NCI-H2196 treated with DMSO at 0.1 percent for 48 hours (cell line): ENCODE measurements around the gene DLX4.

ENCODE experiments used
- DNase-seq: peaks from one replicate; lab custom pipeline; 2025; ENCODE audit not compliant: unreplicated experiment; lab: John Stamatoyannopoulos, UW

The DLX4 gene

GRCh38 chr17:49986396-49987289, 17.7 kb downstream of the DLX4 start:
- DNase-seq: no peak

DNA sequence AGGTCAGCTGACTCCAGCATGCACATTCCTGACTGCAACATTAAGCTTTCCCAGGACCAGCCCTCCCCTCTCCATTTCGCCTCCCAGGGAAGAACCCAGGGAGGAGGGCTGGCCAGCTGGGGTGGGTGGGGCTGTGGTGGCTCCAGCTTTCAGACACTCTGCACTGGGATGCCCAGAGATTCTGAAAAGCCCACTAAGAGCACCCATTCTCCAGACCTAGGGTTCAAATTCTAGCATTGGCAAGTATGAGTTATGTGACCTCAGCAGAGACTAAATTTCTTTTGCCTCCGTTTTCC, 18.2 kb downstream of the DLX4 start:
- no peak for DNase-seq

GRCh38 chr17:49987681-49988441, 18.9 kb downstream of the DLX4 start:
- DNase-seq: peak; percentile 85

DNA sequence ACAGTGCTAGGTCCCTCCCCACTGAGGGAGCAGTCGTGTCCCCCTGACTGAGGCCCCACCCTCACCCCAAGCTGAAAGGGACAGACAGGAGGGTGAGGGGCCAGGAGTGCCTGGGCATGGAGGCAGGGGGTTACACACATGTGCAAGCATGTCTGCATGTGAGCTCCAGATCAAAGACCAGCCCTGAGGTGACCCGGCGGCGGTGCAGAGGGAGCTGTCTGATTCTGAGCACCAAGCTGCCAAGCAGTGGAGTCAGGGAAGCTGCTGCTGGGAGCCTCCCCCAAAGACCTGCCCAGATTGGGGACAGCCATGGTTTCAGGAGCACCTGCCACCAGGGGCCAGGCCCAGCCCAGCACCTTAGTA, 20.5 kb downstream of the DLX4 start:
- DNase-seq: no peak

DNA sequence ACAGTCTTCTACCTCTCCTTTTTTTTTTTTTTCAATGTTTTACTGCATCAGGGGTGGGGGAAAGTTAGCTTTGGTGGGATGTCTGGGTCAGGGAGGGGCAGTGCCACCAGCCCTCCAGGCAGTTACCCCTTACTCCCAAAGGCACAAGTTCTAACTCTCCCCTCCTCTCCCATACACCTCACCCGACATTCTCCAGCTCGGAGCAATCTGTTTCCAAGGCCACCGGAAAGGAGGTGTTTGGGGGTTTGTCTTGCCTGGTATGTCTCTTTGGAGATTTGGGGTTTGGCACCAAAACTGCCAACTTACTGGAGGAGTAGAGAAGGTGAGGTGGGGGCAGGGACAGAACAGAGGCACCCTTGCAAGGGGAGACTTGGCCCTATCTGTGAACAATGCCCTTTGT, 21.3 kb downstream of the DLX4 start:
- DNase-seq: no peak

DNA sequence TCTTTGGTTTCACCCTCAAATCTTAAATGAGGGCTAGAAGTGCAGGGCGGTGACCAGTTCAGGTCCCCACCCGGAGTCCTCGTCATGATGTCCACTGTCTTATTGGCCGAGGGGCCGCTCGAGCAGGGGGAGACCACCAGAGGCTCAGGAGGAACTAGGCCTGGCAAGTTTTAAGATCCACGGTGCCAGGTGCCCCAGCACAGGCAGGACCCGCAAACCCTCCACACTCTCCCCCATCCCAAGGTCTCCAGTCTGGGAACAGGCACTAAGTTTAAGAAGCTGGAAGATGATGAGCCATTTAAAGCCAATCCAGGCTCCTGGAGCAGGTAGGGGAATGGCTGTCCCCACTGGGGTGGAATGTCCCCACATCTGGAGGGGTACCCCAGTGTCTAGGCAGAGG, 21.9 kb downstream of the DLX4 start:
- no peak for DNase-seq

GRCh38 chr17:49991409-49991808, 22.4 kb downstream of the DLX4 start:
- no peak for DNase-seq

GRCh38 chr17:49992191-49992932, 23.4 kb downstream of the DLX4 start:
- DNase-seq: no peak

GRCh38 chr17:49992933-49993422, 24.0 kb downstream of the DLX4 start:
- no peak for DNase-seq

DNA sequence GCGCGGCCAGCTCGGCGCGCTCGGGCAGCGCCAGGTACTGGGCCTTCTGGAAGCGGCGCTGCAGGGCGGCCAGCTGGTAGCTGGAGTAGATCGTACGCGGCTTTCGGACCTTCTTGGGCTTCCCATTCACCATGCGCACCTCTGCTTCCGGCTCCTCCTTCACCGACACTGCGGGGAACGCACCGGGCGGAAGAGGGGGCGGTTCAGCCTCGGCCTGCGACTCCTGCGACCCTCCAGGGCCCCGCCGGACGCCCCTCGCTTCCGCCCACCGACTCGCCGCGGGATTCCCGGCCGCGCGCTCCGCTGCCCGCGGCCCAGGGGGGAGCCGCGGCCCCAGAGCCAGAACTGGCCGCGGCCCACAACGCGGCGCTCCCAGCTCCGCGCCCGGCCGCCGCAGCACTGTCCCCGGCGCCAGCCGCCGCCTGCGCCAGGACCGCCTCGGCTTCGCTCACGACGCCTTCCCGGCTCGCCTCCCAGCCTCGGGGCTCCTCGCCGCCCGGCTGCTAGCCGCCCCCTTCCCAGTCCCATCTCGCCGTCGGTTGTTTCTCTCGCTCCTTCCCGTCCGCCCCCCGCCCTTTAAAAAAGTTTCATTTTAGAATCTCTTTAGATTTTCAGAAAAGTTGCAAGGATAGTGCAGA, 24.6 kb downstream of the DLX4 start:
- no peak for DNase-seq

DNA sequence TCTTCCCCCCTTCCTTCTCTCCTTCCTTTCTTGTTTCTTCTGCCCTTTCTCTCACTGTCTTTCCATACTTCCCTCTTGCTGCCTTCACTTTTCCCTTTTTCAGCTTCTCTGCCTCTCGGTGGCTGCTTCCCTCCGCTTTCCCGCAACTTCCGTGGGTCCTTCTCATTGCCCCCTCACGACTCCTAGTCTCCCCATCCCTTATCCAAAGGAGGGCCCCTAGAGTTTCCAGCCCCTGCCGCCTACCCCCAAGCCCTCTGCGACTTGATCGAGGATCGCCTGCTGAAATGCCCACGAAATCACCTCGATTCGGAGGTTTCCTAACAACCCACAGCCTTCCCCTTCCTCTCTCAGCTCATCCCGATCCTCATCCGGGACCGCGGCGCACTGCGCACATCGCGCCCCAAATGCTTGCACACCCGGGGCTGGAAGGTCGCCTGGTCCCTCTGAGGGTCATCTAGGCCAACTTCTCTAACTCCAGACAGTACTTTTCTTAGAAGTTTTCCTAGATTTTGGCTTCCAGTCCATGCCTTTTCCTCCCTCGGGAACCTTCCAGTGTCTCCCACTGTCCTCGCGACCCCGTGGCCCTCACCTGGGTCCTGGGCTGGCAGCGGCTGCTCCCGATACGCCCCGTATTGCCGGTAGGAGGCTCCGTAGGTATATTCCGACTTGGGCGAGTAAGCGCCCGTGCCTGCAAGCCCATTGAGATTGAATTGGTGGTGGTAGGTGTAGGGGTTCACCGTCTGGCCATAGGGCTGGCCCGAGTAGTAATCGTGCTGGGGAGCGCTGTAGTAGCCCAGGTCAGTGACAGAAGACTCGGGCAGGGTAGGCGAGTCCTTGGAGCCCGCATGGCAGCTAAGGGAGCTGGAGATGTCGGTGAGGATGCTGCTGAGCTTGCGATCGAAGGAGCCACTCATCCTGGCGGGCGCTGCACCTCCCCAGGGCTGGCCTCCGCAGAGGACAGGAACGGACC, 25.4 kb downstream of the DLX4 start:
- DNase-seq: no peak

GRCh38 chr17:49995055-49995738, 26.2 kb downstream of the DLX4 start, which contains the start of gene DLX3:
TSS of gene DLX3 (minus strand) at chr17:49995224. CDS start at chr17:49994998, 226 bp downstream.
- peak; percentile 71 for DNase-seq

DNA sequence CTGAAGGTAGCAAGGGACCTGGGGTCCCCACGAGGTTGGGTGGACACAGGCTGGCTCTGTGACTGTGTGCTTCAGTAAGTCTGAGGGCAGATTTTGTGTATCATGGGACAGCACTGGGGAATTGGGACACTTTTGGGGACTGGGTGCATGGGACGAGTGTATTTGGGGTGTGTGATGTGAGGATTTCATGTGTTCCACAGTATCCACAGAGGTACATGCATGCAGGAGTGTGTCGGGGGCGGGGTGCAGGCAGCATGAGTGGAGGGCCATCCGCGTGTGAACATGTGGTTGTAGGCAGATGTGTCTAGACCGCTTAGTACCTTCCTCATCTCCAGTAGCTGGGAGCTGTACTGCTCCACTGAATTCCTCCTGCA, 27.1 kb downstream of the DLX4 start:
- no peak for DNase-seq

DNA sequence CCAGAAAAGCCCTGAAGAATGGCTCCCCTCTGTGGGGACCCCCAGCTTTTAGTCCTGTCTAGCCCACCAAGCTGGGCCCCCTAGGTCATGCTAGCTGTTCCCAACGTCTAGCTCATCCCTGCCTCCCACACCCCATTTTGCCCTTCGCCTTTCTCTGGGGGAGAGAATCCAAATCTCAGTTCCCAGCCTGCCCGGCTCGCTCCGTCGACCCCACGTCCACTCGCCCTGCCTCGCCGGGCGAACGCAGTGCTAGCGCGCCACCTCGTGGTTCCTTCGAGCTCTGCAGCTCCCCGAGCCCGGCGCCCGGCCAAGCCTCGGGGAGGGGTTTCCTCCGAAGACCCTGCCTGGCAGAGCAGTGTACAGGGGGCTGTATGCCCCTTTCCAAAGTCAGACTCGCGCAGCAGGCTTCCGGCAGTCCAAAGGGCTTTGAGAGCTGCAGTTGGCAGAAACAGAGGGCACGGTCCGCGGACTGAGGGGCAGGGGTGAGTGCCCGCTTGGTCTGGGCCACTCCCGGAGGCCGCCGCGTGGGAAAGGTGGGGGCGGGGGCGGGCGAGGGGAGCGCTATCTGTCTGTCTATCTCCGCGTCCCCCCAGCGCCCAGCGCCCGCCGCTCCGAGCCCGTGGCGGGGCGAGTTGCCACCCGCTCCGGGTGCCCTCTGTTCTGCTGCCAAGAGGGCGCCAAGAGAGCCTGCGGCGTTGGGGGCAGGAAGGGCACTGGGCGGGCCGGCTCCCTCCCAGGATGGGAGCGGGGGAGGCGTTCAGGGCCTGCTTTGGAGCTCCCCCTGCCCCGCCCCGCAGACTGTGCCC, 27.7 kb downstream of the DLX4 start:
- DNase-seq: peak; percentile 14

DNA sequence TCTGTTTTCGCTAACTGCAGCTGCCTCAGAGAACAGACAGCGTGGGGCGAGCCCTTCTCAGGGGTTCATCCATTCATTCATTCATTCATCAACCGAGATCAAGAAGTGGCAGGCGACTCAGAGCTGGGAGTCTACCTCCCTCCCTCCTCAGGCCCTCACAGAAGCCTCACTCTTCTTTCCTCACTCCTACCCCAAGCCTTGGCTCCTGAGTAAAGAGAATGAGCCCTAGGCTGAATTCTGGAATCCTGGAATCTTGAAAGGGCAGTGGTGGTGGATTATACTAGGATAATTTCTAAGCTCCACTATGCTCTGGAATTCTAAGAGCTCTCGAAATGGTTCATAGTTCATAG, 28.3 kb downstream of the DLX4 start:
- no peak for DNase-seq

- peak; percentile 89 for DNase-seq
These were observed 29.0 kb downstream of the DLX4 start for GRCh38 chr17:49997773-49998703.

DNA sequence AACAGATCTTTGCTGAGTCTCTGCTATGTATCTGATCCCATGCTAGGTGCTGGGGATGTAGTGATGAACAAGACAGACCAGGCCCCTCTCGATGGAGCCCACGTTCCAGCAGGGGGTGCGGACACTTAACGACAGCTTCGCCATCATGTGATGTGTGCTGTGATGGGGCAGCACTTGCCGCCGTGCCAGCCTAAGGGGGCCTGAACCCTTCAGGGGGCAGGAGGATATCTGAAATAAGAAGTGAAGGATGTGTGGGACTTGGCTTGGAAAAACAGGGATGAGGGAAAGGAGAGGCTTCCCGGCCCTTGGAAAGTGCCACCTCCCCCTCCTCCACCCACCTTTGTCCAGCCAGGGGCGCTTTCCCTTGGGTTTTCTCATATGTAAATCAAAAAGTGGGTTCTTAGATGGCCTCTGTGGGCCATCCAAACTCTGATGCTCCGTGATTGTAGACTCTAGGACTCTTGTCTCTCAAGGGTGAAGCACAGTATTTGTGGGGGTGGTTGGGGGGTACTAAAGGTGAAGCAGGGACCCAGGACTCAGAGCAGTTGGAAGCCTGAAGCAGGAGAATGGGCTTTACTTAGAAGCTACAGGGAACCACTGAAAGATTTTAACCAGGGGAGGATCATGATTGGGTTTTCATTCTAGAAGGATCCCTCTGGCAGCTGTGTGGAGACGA, 30.0 kb downstream of the DLX4 start:
- no peak for DNase-seq
